ENCODE data around the gene TPX2. TPM values are rescaled to one million over a fixed set of nuclear protein-coding genes. Genes with fewer than 3 reads are reported as not detected.

TPX2 gene
- total and polyA plus RNA-seq, 2 of the 8 experiments (the other 6 are each of a cell fraction or from before 2014, with no cell fraction given): 43.6 to 125 TPM

DNA sequence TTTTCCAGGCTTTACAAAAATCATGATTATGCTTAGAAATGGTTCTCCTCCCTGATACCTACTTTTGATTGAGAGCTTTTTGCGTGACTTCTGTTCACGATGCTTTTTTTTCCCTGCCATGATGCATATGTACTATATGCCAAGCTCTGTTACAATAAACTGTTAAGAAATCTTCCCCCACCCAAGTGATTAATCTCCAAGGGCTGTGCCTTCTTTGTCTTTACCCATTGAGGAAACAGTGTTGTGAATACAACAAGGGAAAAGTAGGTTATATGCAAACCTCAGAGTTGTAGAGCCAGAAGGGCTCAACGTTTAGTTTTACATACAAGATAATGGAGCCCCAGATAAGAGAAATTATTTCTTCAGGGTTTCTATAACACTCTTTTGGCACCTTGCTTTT is 46.0 kb downstream of the TPX2 start:
- H3K27me3 ChIP-seq (replicated peaks in 1 of 4; ENCODE audit: control insufficient read depth in 3 of 4, extremely low read depth in 1 of 4, insufficient read depth in 3 of 4, low read length in 3 of 4): no peaks in the 10 kb centered on the region
- no peaks in the 10 kb centered on the region for H3K79me1 ChIP-seq (ENCODE audit: low read depth, low read length)
- ChIA-PET POLR2A (ENCODE audit: partially characterized antibody) (no interaction called here), CTCF (ENCODE audit: partially characterized antibody) (no interaction called here)
- no peaks in the 10 kb centered on the region; the same call in 1 of the 2 replicates for H3K23me2 ChIP-seq (ENCODE audit: low read depth, low read length)
- no peak overlapping the region; a peak in 1 of 7 replicates for H3K9ac ChIP-seq (replicated peaks in 1 of 4; ENCODE audit: extremely low read depth in 1 of 4, low read depth in 3 of 4, low read length in 3 of 4)
- H3K36me3 ChIP-seq (ENCODE audit: control insufficient read depth in 2 of 4, insufficient read depth in 4 of 4, low read length in 3 of 4): peaks cover 48 to 87% (median 59%) of the 10 kb centered on the region in 4 experiments
- H3K9me3 ChIP-seq (ENCODE audit: insufficient read depth in 2 of 2, low read depth in 1 of 2, low read length in 1 of 2): no peaks in the 10 kb centered on the region
- H2BK15ac ChIP-seq (ENCODE audit: low read length): no peak overlapping the region
- H3K18ac ChIP-seq (ENCODE audit: extremely low read depth, low read length): no peak overlapping the region
- H2AFZ ChIP-seq (ENCODE audit: low read length): no peak overlapping the region
- no peak overlapping the region for H3K4me3 ChIP-seq (ENCODE audit: extremely low read depth in 1 of 4, insufficient read depth in 2 of 4, low read depth in 3 of 4, low read length in 4 of 4)
- DNase-seq (ENCODE audit: low read depth in 1 of 2, low spot score in 2 of 2) (no peak), FAIRE-seq (no peak)
- peaks cover 2 to 3% of the 10 kb centered on the region in 2 experiments for H4K20me1 ChIP-seq (replicated peaks in 1 of 2; ENCODE audit: control insufficient read depth in 1 of 2, insufficient read depth in 2 of 2, low read length in 2 of 2)
- H4K8ac ChIP-seq (ENCODE audit: extremely low read depth, insufficient read depth, low read length): no peak overlapping the region
- no peak overlapping the region for H3K14ac ChIP-seq (ENCODE audit: insufficient read length)
- H3K4me1 ChIP-seq (replicated peaks in 1 of 4; ENCODE audit: control insufficient read depth in 3 of 4, insufficient read depth in 4 of 4, low read length in 3 of 4): peaks cover 3 to 11% (median 6%) of the 10 kb centered on the region in 4 experiments; a peak in 6 of 7 replicates
- H4K91ac ChIP-seq (replicated peaks; ENCODE audit: insufficient read length, low read length): no peak overlapping the region
- no peak overlapping the region for H2BK12ac ChIP-seq (ENCODE audit: low read depth, low read length)
- no peak overlapping the region for H2BK5ac ChIP-seq (ENCODE audit: low read depth, low read length)
- H2AK5ac ChIP-seq (ENCODE audit: low read depth, low read length): no peak overlapping the region
- no peak overlapping the region for H4K5ac ChIP-seq (ENCODE audit: insufficient read length, low read depth, low read length)
- H3K23ac ChIP-seq (ENCODE audit: insufficient read length): no peak overlapping the region
- no peak overlapping the region for H3K4me2 ChIP-seq (ENCODE audit: insufficient read depth in 1 of 2, low read depth in 2 of 2, low read length in 2 of 2)
- no peak overlapping the region for H2BK120ac ChIP-seq (replicated peaks; ENCODE audit: low read depth, low read length)
- H3K4ac ChIP-seq (replicated peaks; ENCODE audit: insufficient read length, low read depth, low read length): no peak overlapping the region
- no peak overlapping the region for H3K27ac ChIP-seq (ENCODE audit: low read depth, low read length)
- no peaks in the 10 kb centered on the region; a peak in 1 of 4 replicates for H3K79me2 ChIP-seq (ENCODE audit: control insufficient read depth in 1 of 2, insufficient read depth in 2 of 2, low read length in 2 of 2)
- no peak overlapping the region for H3K56ac ChIP-seq (replicated peaks; ENCODE audit: insufficient read length, low read depth, low read length)
- H2BK20ac ChIP-seq (ENCODE audit: low read length): no peak overlapping the region
- WGBS, 2 experiments (ENCODE audit: extremely low coverage in 1 of 2, insufficient coverage in 1 of 2, insufficient read length in 1 of 2, insufficient replicate concordance in 2 of 2, low coverage in 1 of 2, low lambda C conversion rate in 2 of 2, missing lambda C conversion rate in 1 of 2): 88% methylated on average over 3 of the region's 3 CpGs; no CpG with 5 or more reads in 1 of the 2 experiments
- no peak for TF ChIP-seq NANOG (IDR thresholded peaks at IDR 0.05; ENCODE audit: insufficient read depth, low read depth, low read length, poor library complexity, severe bottlenecking)
- TF ChIP-seq CREB1 (IDR thresholded peaks at IDR 0.05): no peak
- TF ChIP-seq RAD21 (IDR thresholded peaks at IDR 0.05 in 1 of 2, conservative IDR thresholded peaks at IDR 0.05 in 1 of 2; ENCODE audit: low read depth in 2 of 2, low read length in 2 of 2): no peak
- no peak for TF ChIP-seq TAF1 (IDR thresholded peaks at IDR 0.05; ENCODE audit: low read depth, low read length)
- TF ChIP-seq POLR2AphosphoS5 (IDR thresholded peaks at IDR 0.05; ENCODE audit: low read depth, low read length): no peak
- no peak for TF ChIP-seq RXRA (IDR thresholded peaks at IDR 0.05; ENCODE audit: insufficient read depth, low read depth, low read length)
- TF ChIP-seq, protein P1, sequence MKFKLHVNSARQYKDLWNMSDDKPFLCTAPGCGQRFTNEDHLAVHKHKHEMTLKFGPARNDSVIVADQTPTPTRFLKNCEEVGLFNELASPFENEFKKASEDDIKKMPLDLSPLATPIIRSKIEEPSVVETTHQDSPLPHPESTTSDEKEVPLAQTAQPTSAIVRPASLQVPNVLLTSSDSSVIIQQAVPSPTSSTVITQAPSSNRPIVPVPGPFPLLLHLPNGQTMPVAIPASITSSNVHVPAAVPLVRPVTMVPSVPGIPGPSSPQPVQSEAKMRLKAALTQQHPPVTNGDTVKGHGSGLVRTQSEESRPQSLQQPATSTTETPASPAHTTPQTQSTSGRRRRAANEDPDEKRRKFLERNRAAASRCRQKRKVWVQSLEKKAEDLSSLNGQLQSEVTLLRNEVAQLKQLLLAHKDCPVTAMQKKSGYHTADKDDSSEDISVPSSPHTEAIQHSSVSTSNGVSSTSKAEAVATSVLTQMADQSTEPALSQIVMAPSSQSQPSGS (IDR thresholded peaks at IDR 0.05; ENCODE audit: low read length): no peak
- no peak for TF ChIP-seq SP2 (IDR thresholded peaks at IDR 0.05; ENCODE audit: low read length)
- TF ChIP-seq, protein P2, sequence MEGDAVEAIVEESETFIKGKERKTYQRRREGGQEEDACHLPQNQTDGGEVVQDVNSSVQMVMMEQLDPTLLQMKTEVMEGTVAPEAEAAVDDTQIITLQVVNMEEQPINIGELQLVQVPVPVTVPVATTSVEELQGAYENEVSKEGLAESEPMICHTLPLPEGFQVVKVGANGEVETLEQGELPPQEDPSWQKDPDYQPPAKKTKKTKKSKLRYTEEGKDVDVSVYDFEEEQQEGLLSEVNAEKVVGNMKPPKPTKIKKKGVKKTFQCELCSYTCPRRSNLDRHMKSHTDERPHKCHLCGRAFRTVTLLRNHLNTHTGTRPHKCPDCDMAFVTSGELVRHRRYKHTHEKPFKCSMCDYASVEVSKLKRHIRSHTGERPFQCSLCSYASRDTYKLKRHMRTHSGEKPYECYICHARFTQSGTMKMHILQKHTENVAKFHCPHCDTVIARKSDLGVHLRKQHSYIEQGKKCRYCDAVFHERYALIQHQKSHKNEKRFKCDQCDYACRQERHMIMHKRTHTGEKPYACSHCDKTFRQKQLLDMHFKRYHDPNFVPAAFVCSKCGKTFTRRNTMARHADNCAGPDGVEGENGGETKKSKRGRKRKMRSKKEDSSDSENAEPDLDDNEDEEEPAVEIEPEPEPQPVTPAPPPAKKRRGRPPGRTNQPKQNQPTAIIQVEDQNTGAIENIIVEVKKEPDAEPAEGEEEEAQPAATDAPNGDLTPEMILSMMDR (IDR thresholded peaks at IDR 0.05; ENCODE audit: control extremely low read depth in 1 of 3, insufficient read depth in 1 of 3, low read depth in 1 of 3, low read length in 3 of 3): no peak
- TF ChIP-seq PHF8 (conservative IDR thresholded peaks at IDR 0.05; ENCODE audit: low read depth, low read length): no peak
